GM12864 (cell line): ENCODE results near the gene DRGX.

Source experiments
- DNase-seq: peaks from one replicate; pipeline ENCODE4 v3.0.0-alpha.2; 2011; ENCODE audit warnings: low read depth
- H3K4me3 ChIP-seq: 2 replicates; pipeline ENCODE4 v1.5.1; 2011; ENCODE audit warnings: mild to moderate bottlenecking, low read depth, low read length, control low read depth
- TF ChIP-seq, protein P1 (sequence below): IDR thresholded peaks from 2 replicates; pipeline ENCODE4 v1.5.1; 2011; ENCODE audit warnings: low read depth, mild to moderate bottlenecking, moderate library complexity, low read length, control low read depth, inconsistent platforms; ENCODE audit errors: missing control alignments

The DRGX gene

DNA sequence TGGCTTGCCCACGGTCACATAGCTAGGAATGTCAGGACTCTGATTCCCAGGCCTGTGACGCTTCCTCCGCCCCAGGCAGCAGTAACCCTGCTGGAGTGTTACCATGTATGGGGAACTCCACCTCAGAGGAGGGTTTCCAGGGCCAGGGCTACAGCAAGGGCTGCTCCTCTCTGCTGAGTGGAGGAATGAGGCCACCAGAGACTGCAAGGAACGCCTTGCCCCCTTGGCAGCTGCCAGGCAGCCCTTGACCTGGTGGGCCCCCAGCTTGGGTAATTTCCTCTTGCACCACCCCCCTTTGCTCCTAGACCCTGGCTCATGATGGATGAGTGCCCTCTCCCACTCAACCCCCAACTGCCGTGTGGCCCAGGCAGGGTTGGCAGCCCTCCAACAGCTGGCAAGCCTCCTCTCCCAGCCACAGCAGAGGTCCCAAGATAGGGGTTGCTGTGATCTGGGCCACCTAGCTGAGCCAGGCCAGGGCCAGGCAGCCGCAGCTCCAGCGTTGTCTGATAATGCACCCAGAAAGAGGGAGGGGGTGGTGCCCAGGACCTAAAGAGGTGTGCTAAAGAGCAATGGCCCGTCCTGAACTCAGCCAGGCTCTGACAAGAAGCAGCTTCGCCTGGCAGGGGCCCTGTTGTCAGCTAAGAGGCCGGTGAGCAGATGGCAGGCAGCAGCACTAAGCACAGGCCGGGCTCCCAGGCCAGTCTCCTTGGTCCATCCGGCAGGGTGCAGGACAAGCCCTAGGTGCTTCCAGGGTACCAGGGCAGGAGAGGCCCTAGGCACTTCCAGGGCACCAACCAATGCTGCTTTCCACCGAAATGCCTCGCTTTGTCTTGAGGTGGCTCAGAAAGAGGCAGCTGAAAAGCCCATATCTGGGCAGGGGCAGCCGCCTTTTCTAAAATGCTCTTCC, 35.4 kb downstream of the DRGX start:
- TF ChIP-seq, protein P1, sequence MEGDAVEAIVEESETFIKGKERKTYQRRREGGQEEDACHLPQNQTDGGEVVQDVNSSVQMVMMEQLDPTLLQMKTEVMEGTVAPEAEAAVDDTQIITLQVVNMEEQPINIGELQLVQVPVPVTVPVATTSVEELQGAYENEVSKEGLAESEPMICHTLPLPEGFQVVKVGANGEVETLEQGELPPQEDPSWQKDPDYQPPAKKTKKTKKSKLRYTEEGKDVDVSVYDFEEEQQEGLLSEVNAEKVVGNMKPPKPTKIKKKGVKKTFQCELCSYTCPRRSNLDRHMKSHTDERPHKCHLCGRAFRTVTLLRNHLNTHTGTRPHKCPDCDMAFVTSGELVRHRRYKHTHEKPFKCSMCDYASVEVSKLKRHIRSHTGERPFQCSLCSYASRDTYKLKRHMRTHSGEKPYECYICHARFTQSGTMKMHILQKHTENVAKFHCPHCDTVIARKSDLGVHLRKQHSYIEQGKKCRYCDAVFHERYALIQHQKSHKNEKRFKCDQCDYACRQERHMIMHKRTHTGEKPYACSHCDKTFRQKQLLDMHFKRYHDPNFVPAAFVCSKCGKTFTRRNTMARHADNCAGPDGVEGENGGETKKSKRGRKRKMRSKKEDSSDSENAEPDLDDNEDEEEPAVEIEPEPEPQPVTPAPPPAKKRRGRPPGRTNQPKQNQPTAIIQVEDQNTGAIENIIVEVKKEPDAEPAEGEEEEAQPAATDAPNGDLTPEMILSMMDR, result no peak
- DNase-seq, result no peak
- H3K4me3 ChIP-seq, result no peak overlapping the region

DNA sequence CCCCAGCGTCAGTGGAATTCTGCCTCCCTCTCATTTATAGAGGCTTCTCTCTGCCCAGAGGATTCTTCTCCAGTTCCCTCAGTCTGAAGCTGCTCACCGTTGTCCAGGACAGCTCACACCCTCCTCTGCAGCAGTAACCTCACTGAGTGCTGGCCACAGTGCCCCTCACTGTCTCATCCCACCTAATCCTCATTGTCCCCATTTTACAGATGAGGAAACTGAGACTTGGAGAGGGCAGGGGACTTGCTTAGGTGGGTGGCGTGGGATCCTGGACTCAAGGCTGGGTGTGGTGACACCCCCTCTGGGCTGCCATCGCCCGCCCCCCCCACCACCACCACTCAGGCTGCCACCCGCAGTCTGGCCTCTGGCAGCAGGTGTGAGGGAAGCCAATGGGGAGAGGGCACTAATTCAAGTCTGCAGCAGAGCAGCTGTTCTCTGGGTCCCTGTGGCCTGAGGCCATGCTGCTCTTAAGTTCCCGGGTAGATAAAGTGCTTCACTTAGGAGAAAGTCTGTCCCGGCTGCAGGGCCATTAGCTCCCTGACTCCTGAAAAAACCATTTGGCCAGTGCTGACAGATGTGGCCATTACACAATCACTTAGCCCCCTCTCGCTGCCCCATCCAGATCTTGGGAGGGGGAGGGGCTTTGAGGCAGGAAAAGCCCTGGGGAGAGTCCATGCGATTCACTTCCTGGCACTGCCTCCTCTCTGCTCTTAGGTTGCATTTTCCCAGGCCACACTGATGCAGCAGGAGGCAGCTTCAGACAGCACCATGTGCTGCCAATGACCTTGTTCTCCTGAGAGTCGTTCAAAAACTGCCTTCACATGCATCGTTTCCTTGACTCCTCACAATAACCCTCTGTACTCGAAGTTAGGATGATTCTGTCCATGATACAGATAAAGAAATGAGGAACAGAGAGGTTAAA, 36.3 kb downstream of the DRGX start:
- TF ChIP-seq, protein P1, result no peak

DNA sequence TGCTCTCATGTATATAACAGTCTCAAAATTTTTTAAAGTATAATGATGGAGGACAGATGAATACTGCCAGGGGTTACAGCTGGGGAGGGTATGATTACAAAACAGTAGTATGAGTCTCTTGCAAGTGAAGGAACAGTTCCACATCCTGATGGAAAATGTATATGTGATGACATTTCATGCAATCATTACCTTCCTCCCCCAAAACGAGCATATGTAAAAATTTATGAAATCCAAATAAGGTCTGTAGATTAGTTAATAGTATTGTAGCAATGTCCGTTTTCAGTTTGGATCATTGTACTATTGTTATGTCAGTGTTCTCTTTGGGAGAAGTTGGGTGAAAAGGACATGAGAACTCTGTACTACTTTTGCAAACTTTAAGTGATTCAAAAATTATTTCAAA, 38.0 kb downstream of the DRGX start:
- no peak overlapping the region for H3K4me3 ChIP-seq
- DNase-seq, result no peak
- TF ChIP-seq, protein P1, result no peak

More for the DNA sequence above, 36.3 kb downstream of the DRGX start:
- no peak for DNase-seq
- H3K4me3 ChIP-seq, result no peak overlapping the region

DNA sequence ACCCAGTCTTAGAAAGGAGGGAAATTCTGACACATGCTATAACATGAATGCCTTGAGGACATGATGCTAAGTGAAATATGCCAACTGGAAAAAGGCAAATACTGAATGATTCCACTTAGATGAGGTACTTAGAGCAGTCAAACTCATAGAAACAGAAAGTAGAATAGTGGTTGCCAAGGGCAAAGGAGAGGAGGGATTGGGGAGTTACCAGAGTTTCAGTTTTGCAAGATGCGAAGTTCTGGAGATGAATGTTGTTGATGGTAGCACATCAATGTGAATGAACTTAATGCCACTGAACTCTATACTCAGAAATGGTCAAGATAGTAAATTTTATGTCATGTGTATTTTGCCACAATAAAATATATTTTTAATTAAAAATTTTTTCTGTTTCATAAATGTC, 38.9 kb downstream of the DRGX start:
- H3K4me3 ChIP-seq, result no peak overlapping the region
- DNase-seq, result no peak
- TF ChIP-seq, protein P1, result no peak

DNA sequence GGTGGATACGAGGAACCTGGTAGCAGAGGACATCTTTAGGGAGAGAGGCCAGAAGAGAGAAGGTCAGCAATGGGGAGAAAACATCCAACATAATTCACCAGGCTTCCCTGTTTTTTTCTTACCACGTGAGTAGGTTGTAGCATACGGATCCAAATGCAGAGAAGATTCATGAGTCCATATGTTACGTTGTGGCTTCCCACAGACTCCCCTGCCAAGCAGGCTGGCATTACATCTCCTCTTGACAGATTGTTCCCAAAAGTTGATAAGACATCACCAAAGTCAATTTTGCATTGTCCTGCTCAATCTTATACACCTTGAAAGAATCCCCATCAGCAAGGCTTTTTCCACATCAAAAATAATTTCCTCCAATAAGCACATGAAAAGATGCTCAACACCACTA, 39.7 kb downstream of the DRGX start:
- no peak overlapping the region for H3K4me3 ChIP-seq
- TF ChIP-seq, protein P1, result no peak
- DNase-seq, result no peak

DNA sequence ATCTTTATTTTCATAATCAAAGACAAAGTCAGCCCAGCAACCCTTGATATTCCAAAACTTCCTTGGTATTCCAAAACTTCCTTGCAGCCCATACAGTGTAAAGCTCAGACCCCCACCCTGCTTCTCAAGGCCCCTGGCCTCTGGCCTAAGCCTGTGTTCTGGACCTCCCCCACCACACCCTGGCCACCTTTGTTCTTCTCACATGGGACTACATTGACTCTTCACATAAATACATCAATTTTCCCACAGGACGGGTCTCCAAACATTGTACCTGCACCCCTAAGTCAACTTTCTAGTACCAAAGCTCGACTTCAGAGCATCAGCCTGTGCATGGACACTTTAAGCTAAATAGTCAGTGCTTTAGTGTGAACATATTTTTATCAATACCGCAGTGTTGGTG, 40.7 kb downstream of the DRGX start:
- TF ChIP-seq, protein P1, result no peak

More for the DNA sequence above, 40.7 kb downstream of the DRGX start:
- DNase-seq, result no peak
- no peak overlapping the region for H3K4me3 ChIP-seq
